GM19238 (cell line): Measurements from ENCODE around the gene SLC45A2.

Experiments used
- DNase-seq: peaks from one replicate; pipeline ENCODE4 v3.0.0; 2011; ENCODE audit warnings: low spot score; ENCODE audit not compliant: insufficient read length

SLC45A2 gene

GRCh38 chr5:34007621-34008600, 23.4 kb upstream of the SLC45A2 start, which contains the start of gene AMACR:
AMACR (minus strand) TSS chr5:34008050; CDS start chr5:34008019, 31 bp downstream.
- peak; percentile 86 for DNase-seq

- DNase-seq, result peak; percentile 10
Observed at GRCh38 chr5:34007201-34007620, 22.7 kb upstream of the SLC45A2 start.

- DNase-seq, result no peak
Observed at GRCh38 chr5:34005681-34006080, 21.2 kb upstream of the SLC45A2 start.

GRCh38 chr5:34005211-34005610, 20.7 kb upstream of the SLC45A2 start:
- DNase-seq, result no peak

- no peak for DNase-seq
Observed at GRCh38 chr5:34003941-34004340, 19.4 kb upstream of the SLC45A2 start.

GRCh38 chr5:34002629-34003328, 18.3 kb upstream of the SLC45A2 start:
- DNase-seq, result no peak

GRCh38 chr5:34001241-34001841, 16.8 kb upstream of the SLC45A2 start:
- no peak for DNase-seq

GRCh38 chr5:33999978-34000377, 15.5 kb upstream of the SLC45A2 start:
- DNase-seq, result no peak

- DNase-seq, result peak; percentile 33
Observed at GRCh38 chr5:33997331-33997983, 13.0 kb upstream of the SLC45A2 start.

- DNase-seq, result no peak
Observed at GRCh38 chr5:33995865-33996264, 11.4 kb upstream of the SLC45A2 start.

GRCh38 chr5:33994845-33995244, 10.4 kb upstream of the SLC45A2 start:
- no peak for DNase-seq

GRCh38 chr5:33992864-33993263, 8.4 kb upstream of the SLC45A2 start:
- DNase-seq, result no peak

GRCh38 chr5:33985447-33985846, 954 bp upstream of the SLC45A2 start:
- DNase-seq, result no peak

GRCh38 chr5:33984178-33984577, 315 bp downstream of the SLC45A2 start:
- no peak for DNase-seq

GRCh38 chr5:33981408-33982162, 2.9 kb downstream of the SLC45A2 start:
- DNase-seq, result no peak

- DNase-seq, result no peak
Observed at GRCh38 chr5:33980030-33980429, 4.5 kb downstream of the SLC45A2 start.

- no peak for DNase-seq
Observed at GRCh38 chr5:33978306-33978705, 6.2 kb downstream of the SLC45A2 start.

- no peak for DNase-seq
Observed at GRCh38 chr5:33976307-33976706, 8.2 kb downstream of the SLC45A2 start.

- DNase-seq, result no peak
Observed at GRCh38 chr5:33975852-33976251, 8.6 kb downstream of the SLC45A2 start.

- no peak for DNase-seq
Observed at GRCh38 chr5:33973271-33973670, 11.2 kb downstream of the SLC45A2 start.
